ENCODE results near the gene RNF121.

RNF121 gene

DNA sequence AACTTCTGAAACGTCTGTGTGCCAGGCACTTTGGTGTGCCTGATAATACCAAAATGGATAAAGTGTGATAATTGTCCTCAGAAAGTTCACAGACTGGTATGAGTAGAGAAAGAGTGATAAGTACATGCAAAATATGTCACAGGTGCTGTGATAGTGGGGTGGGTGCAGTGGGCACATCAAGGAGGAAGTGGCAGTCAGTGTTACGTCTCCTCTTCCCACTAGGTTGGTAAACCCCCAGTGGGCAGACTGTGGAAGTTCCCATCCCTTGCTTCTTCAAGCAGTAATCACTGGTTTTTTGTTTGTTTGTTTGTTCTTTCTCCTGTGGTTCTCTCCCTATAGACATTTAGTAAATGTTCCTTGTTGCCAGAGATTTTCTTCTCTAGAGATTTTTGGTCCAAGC, 5.4 kb downstream of the RNF121 start:
- no peak for DNase-seq (ENCODE audit: low read depth)

DNA sequence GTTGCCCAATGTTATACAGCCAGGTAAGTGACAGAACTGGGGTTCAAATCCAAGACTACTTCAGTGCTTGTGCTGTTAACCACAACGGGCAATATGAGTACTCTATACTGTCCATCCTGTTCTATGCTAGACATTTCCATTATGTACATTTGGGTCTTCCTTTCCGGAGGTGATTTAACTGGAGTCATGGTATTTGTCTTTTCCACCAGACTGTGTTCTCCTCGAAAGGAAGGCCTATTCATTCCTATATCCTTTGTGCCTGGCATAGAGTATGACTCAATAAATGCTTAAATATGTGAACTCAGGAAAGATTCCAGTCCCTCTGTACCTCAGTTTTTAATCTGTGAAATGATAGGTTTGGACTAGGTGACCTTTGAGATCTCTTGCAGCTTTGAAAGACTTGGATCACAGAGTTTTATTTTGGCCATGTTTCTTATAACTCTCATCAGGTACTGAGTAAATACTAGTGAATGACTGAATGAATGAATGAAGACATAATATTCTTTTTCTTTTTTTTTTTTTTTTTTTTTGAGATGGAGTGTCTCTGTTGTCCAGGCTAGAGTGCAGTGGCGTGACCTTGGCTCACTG, 6.6 kb downstream of the RNF121 start:
- no peak for DNase-seq (ENCODE audit: low read depth)

DNA sequence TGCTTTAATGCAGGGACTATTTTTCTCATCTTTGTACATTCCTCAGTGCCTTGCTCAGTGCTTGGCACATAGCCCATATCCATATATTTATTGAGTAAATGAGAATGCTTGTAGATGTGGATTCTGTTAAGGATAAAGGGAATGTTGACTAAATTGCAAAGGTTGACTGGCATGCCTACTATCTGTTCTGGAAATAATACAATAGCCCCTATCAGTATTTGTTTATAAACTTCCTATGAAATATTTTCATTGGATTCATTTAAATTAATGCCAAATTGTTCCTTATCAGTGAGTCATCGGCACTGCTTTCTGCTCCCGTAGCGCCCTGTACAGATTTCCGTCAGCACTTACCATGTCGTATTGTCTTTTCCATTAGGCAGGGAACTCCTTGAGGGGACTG, 8.0 kb downstream of the RNF121 start:
- DNase-seq (ENCODE audit: low read depth), result peak; percentile 25

DNA sequence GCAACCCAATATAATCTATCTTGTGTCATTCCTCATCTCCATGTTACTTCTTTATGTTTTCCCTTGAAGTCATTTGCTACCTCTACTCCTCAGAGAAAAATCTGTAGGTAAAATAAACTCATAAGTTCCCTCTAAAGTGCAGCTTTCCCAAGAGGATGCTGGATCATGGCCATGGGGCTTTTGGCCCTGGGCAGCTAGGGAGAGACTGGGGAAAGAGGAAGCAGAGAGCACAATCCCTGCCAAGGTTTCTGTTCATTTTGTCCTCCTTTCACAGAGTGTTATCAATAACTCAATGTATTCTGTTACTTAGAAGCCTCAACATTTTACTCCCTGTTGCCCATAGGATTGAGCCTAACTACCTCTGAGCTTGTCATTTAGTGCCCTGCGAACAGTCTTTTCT, 9.0 kb downstream of the RNF121 start:
- no peak for DNase-seq (ENCODE audit: low read depth)

DNA sequence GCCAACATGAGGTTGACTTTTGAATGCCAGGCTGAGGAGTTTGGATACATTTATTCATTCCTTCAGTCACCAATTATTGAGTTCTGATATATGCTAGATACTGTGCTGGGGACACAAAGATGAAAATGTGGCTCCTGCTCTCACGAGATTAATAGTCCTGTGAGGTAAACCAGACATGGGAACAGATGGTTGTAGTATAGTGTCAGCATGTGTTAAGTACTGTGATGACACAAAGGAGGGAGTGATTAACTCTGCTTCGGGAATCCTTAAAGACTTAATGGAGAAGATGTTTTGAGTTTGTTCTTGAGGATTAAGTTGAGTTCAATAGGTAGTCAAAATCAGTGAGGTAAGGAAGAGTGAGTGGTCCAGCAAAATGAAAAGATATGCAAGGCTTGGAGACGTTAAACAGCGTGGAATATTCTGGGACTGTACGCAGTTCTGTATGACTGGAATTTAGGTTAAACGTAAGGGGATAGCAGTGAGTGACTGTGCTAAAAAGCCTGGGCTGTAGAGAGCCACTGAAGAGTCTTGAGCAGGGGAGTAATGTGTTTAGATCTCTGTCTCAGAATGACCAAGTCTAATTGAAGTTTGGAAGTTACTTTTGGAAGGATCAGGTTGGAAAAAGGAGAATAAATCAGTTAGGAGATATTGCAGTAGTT, 11.8 kb downstream of the RNF121 start:
- DNase-seq (ENCODE audit: low read depth), result no peak

DNA sequence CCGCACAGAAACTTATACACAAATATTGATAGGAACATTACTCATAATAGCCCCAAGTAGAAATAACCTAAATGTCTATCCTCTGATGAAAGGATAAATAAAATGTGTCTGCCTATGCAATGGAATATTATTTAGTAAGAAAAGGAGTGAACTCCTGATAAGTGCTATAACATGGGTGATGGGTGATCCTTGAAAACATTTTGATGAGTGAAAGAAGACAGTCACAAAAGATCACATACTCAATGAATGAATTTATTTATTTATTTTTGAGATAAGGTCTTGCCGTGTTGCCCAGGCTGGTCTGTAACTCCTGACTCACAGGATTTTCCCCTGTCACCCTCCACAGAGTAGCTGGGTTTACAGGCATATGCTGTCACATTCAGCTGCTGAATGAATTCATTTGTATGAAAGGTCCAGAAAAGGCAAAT, 17.3 kb downstream of the RNF121 start:
- DNase-seq (ENCODE audit: low read depth), result no peak

DNA sequence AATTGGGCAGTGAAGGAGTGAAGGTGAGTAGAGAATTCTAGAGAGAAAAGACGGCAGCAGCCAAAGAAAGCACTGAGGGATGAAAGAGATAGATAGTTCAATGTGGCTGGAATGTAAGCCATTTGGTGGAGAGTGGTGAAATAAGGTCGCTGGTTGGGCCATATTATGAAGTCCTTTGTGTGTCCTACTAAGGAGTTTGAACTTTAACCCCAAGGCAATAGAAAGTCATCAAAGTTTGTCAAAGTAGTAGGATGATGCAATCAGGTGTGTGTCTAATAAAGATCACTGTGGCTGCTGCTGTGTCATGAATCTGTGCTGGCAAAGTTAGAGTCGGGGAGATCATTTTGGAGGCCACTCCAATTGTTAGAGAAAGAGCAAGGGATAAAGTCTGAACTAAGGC, 18.7 kb downstream of the RNF121 start:
- DNase-seq (ENCODE audit: low read depth), result no peak

DNA sequence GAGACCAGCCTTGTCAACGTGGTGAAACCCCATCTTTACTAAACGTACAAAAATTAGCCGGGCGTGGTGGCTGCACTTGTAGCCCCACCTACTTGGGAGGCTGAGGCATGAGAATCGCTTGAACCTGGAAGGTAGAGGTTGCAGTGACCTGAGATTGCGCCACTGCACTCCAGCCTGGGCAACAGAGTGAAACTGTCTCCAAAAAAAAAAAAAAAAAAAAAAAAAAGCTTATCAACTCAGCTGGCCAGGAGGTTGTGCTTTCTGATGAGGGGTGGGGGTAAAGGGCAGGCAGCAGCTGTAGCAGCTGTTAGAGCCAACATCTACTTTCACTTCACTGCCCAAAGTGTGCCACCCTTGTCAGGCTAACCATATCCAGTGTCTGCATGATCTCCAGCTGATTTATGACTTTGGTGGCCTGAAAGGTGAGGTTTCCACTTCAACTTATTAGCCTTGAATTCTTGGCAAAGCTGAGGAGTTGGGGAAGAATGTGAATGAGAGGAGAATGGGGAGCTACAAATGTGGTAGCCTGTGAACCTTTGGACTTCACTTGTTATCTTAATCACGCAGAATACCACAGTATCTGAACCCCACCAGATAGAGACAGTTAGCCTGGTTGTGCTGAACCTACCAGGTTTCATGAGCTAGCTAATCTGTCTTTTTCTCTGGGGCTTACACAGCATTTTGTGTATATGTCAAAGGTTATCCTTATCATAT, 19.6 kb downstream of the RNF121 start:
- DNase-seq (ENCODE audit: low read depth), result no peak

DNA sequence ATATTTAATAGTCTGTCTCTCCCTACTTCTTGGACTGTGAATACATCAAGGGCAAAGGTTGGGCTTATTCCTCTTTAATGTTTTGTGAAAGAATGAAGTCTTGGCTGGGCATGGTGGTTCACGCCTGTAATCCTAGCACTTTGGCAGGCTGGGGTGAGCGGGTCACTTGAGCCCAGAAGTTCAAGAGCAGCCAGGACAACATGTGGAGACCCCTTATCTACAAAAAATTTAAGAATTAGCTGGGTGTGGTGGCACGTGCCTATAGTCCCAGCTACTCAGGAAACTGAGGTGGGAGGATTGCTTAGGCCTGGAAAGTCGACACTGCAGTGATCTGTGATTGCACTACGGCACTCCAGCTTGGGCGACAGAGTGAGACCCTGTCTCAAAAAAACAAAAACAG, 20.2 kb downstream of the RNF121 start:
- no peak for DNase-seq (ENCODE audit: low read depth)

DNA sequence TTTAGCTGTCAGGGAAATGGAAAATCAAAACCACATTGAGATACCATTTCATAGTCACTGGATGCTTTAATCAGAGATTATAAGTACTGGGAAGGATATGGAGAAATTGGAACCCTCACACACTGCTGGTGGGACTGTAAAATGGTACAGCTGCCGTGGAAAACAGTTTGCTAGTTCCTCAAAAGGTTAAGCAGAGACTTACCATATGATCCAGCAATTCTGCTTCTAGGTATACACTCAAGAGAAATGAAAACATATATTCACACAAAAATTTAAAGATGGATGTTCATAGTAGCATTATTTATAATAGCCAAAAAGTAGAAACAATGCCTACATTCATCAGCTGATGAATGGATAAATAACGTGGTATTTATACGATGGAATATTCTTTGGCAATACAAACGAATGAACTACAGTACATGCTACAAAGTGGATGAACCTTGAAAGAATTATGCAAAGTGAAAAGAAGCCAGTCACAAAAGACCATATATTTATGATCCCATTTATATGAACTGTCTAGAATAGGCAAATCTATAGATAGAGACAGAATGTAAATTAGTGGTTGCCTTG, 23.0 kb downstream of the RNF121 start:
- DNase-seq (ENCODE audit: low read depth), result no peak

DNA sequence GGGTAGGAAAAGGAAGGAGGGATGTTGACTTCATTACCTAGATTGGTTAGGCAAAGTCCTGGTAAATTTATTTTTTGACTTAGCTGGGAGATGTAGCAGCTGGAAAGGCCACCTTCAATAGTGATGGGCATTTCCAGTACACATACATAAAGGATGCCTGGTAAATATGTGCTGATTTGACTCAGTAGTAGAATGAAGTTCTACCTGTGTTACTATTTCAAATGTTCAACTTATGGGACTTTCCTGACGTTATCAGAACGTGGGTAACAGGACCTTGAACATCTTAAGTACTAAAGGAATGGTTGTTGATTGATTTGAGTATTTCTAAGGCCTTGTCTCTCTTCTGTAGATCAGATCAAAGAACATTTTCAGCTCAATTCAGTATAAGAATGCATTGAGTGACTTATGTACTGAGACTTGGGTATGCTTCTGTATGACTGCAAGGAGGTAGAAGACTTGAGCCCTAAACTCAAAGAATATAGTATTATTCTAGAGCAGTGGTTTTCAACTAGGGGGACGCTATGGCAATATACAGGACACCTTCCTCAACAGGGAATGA, 27.1 kb downstream of the RNF121 start:
- DNase-seq (ENCODE audit: low read depth), result no peak

DNA sequence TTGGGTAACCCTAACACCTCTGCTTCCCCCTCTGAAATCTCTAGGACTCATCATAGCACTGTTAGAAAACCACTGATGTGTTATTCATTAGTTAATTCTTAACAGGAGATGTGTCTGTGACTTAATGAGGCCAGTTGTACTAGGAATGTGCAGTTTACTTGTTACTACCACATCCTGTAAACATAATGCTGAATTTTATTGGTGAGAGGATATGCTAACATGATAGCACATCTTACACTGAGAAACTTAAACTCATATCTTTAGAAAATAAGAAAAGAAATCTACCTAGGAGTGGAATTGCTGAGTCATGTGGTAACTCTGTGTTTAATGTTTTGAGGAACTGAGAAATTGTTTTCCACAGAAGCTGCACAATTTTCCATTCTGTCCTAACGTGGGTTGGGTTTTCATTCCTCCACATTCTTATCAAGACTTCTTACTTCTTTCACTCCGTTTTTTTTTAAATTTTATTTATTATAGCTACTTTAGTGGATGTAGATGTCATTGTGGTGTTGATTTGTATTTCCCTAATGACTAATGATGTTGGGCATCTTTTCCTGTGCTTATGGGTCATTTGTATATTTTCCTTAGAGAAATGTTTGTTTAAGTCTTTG, 33.7 kb downstream of the RNF121 start:
- DNase-seq (ENCODE audit: low read depth), result no peak

DNA sequence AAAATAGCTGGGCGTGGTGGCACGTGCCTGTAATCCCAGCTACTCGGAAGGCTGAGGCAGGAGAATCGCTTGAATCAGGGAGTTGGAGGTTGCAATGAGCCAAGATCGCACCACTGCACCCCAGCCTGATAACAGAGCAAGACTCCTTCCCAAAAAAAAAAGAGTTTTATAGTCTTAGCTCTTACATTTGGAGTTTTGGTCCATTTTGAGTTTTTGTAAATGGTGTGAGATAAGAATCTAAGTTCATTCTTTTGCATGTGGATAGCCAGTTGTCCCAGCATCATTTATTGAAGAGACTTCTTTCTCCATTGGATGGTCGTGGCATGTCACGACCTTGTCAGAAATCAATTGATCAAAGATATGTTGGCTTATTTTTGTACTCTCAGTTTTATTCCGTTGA, 34.6 kb downstream of the RNF121 start:
- no peak for DNase-seq (ENCODE audit: low read depth)

DNA sequence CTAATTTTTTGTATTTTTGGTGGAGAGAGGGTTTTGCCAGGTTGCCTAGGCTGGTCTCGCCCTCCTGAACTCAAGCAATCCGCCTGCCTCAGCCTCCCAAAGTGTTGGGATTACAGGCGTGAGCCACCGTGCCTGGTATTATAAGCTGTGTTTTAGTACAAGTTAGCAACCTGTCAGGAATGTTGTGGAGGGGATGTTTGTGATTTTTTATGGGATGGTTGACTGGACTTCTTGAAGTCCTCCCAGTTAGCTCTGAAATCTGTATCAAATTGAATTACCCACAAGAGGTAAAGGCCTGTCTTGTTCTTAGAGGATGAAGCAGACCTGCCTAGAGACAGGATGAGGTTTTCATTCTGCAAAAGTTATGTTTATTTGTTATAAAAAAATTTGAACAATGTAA, 35.8 kb downstream of the RNF121 start:
- no peak for DNase-seq (ENCODE audit: low read depth)

DNA sequence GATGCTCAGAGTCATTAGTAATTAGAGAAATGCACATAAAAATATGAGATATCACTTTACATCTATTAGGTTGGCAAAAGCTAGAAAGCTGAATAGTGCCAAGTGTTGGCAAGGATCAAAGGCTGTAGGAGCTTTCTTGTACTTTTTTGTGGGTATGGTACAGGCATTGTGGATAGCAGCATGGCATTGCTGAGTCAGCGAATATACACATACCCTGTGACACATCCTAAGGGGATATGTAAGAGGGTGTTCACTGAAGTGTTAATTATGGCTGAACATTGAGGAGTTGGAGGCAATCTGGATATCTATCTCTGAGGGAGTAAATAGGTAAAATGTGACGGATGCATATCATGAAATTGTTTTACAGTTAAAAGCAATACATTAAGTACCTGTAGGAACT, 42.8 kb downstream of the RNF121 start:
- no peak for DNase-seq (ENCODE audit: low read depth)

DNA sequence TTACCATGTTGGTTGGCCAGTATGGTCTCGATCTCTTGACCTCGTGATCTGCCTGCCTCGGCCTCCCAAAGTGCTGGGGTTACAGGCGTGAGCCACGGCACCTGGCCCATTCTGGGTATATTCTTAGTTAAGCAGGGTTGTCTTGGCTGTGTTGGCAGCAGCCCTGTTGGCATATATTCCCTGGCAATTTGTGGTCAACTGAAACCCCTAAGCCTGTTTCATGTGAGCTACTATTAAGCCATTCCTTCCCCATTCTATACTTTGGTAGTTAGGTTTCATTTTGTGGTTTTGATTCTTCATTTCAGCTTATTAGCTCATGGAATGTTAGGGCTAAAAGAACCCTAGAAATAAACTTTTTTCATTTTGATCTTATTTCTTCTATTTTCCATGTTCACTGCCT, 47.7 kb downstream of the RNF121 start:
- DNase-seq (ENCODE audit: low read depth), result no peak

DNA sequence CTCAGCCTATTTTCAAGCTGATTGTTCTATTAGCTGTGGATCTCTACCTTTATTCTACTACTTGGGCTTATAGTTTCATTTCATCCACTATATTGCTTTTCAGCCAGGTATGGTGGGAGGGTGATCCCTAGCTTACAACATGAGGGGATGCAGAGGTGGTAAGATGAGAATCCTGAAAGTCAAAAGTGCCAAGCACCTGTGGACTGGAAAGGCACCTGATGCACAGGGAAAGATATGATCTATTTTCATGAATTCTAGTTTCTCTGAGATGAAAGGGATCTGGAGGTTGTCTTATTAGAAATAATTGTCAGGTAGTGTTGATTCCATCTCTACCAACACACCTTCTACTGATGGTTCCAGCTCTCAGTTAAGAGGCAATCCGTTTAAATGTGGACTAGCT, 48.2 kb downstream of the RNF121 start:
- no peak for DNase-seq (ENCODE audit: low read depth)

DNA sequence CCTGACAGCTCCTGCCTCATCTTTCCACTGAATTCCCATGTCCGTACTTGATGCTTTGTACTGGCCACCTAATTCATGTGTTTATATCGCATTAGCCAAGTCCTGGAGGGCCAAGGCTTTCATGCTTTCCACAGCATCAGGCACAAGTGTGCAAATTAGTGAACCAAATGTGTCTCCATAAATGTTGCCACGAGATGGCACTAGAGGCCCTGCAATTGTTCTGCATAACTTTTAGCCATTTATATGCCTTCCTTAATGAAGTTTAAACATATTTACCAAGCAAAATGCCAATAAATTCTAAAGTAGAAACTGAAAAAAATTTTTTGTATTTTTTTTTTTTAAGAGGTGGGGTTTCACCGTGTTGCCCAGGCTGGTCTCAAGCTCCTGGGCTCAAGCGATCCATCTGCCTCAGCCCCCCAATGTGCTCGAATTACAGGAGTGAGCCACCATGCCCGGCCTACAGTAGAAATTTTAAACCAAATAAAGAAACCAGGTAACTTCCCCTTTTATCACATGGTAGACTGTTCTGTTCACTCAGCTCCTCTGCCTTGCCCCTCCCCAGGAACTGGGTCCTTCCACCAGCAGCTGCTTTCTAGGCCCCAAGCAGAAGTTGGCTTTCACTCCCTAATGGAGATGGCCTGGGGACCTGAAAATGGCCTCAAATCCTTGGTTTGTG, 49.0 kb downstream of the RNF121 start:
- peak; percentile 32 for DNase-seq (ENCODE audit: low read depth)

DNA sequence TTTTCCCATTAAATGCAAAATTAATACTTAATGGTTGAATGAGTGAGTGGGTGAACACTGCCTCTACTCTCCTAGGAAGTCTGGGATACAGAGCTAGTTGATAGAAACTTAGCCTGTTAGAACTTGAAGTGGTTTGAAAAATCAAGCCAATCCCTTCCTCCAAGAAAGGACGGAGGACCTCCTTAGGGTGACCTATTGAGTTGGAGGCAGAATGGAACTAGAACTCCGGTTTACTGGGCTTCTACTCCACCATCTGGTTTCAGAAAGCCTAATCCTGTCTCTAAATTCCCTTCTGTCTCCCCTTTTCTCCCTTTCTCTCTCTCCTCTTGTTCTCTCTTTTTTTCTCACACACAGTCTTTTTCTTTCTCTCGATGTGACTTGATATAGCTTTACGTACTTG, 50.2 kb downstream of the RNF121 start:
- DNase-seq (ENCODE audit: low read depth), result no peak

DNA sequence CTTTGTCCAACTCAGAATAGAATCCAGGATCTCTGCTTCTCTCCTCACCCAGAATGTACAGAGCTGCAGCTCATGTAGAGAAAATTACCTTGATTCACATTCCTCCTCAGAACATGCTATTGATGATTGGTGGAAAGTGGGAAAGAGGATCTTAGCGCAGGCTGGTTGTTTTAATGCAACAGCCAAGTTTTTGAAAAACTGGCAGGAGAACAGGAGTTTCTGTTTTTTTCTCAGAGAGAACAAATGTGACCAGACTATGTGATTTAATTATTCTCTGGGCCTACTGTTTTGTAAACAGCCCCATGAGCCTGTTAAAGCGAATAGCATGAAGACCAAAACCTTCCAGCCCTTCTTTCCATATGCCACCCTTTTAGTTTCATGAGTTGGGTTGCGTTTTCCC, 50.8 kb downstream of the RNF121 start:
- DNase-seq (ENCODE audit: low read depth), result no peak

DNA sequence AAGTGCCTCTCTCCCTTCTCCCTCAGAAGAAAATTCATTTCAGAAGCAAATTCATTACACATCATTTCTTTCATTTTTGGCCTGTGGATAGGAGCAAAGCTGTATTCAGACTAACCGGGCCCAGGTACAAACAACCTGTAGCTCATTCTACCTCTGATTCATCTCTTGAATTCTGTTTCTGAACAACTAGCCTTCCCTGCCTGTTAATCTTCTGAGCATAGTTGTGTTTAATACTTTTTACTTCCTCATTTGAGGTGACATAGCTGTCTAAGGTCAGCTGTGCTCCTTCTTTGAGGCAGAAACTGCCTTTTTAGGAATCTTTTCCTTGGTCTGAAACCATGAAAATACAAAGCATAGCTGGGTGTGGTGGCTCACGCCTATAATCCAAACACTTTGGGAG, 57.3 kb downstream of the RNF121 start:
- no peak for DNase-seq (ENCODE audit: low read depth)

DNA sequence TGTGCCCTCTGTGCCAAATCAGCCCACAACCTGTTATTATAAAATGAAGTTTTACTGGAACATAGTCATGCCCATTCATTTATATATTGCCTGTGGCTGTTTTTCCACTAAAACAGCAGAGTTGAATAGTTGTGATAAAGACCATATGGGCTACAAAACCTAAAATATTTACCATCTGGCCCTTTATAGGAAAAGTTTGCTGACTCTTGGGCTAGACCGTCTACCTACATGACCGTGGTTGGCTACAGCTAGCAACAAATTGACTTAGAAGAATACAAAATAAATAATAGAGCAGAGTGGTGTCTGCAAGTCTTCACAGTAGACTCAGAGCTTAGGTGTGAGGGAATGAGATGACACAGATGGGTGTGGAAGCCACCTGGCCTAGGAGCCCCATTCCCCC, 58.7 kb downstream of the RNF121 start:
- DNase-seq (ENCODE audit: low read depth), result no peak

Data from HS-5 (cell line).